ENCODE data around the gene SUGCT.
"Not testable (repeated sequence)": the region's sequence is repeated elsewhere in the genome, so short reads cannot be mapped to it uniquely, and the experiment has no call there.

SUGCT gene

DNA sequence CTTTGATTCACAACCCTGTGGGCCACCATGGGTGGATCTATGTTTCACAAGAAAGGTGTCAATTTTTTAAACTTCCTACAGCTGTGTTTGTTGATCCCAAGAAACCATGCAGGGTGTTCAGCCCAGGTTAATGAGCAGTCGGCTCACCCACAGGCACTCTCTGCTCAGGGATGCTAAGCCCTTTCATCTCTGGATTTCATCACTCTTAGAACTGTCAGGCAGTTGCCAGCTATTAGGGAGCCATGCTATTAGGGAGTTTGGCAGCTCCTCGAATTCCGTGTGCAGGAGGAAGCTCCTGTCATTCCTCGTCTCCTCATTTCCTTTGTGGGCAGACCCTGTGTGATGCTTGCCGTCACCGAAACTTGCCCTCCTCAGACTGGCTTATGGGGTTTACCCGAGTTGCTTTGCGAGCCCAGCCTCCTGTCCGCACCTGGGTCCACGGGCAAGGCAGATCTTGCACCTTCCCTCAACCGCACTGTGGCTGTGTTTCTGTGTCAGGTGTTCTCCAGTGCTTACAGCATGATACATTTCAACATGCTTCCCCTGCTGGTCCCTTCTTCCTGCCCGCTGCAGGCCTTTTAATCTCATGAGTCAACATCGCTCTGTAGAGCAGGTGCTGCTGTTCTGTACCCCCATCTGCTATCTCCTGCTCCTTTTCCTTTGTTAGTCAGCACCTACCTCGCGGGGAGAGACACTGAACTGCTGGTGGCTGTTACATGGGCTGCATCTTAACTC is 509.8 kb downstream of the SUGCT start:
- H3K9ac ChIP-seq (ENCODE audit: low read depth, low read length): no peak overlapping the region

GRCh38 chr7:40645197-40645596 is 510.4 kb downstream of the SUGCT start:
- Histone ChIP-seq H3K27me3 (ENCODE audit: control insufficient read depth, insufficient read depth, low read length) (no peaks in the 10 kb centered on the region), H3K27ac (ENCODE audit: low read depth, low read length) (no peak overlapping the region), H3K4me3 (ENCODE audit: low read depth, low read length) (no peak overlapping the region), H3K9me3 (ENCODE audit: control insufficient read depth, insufficient read depth, low read length) (no peaks in the 10 kb centered on the region), H3K9ac (ENCODE audit: low read depth, low read length) (no peak overlapping the region), H3K36me3 (ENCODE audit: control insufficient read depth, insufficient read depth, low read length) (no peaks in the 10 kb centered on the region), H3K4me1 (ENCODE audit: control insufficient read depth, insufficient read depth, low read length) (no peaks in the 10 kb centered on the region)

More for the DNA sequence above, 509.8 kb downstream of the SUGCT start:
- H3K4me1 ChIP-seq (ENCODE audit: control insufficient read depth, insufficient read depth, low read length): no peaks in the 10 kb centered on the region
- no peaks in the 10 kb centered on the region for H3K36me3 ChIP-seq (ENCODE audit: control insufficient read depth, insufficient read depth, low read length)
- H3K27me3 ChIP-seq (ENCODE audit: control insufficient read depth, insufficient read depth, low read length): no peaks in the 10 kb centered on the region
- no peaks in the 10 kb centered on the region for H3K9me3 ChIP-seq (ENCODE audit: control insufficient read depth, insufficient read depth, low read length)
- no peak overlapping the region for H3K4me3 ChIP-seq (ENCODE audit: low read depth, low read length)
- H3K27ac ChIP-seq (ENCODE audit: low read depth, low read length): no peak overlapping the region

DNA sequence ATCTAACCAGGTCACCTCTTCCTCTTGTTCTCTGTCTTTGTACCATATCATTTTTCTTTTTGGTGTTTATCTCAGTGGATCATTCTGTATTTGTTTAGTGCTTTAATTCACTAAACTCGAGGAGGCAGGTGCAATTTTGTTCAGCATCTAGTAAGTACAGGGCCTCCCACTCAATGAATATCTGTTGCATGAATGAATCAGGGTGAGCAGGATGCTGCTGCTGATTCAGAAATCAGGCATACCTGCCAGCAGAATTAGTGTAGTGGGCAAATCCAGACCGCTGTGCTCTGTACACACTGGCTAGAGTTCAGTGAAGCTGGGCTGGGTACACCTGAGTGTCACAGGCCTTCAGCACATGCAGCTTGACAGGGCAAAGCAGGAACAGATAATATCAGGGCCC is 511.9 kb downstream of the SUGCT start:
- no peak overlapping the region for H3K4me3 ChIP-seq (ENCODE audit: low read depth, low read length)
- no peaks in the 10 kb centered on the region for H3K9me3 ChIP-seq (ENCODE audit: control insufficient read depth, insufficient read depth, low read length)
- H3K36me3 ChIP-seq (ENCODE audit: control insufficient read depth, insufficient read depth, low read length): no peaks in the 10 kb centered on the region
- no peaks in the 10 kb centered on the region for H3K27me3 ChIP-seq (ENCODE audit: control insufficient read depth, insufficient read depth, low read length)
- no peaks in the 10 kb centered on the region for H3K4me1 ChIP-seq (ENCODE audit: control insufficient read depth, insufficient read depth, low read length)
- H3K9ac ChIP-seq (ENCODE audit: low read depth, low read length): no peak overlapping the region
- H3K27ac ChIP-seq (ENCODE audit: low read depth, low read length): no peak overlapping the region

- H3K4me3 ChIP-seq (ENCODE audit: low read depth, low read length): no peak overlapping the region
- no peaks in the 10 kb centered on the region for H3K36me3 ChIP-seq (ENCODE audit: control insufficient read depth, insufficient read depth, low read length)
- no peaks in the 10 kb centered on the region for H3K27me3 ChIP-seq (ENCODE audit: control insufficient read depth, insufficient read depth, low read length)
- H3K9me3 ChIP-seq (ENCODE audit: control insufficient read depth, insufficient read depth, low read length): no peaks in the 10 kb centered on the region
- H3K27ac ChIP-seq (ENCODE audit: low read depth, low read length): no peak overlapping the region
- H3K4me1 ChIP-seq (ENCODE audit: control insufficient read depth, insufficient read depth, low read length): no peaks in the 10 kb centered on the region
- H3K9ac ChIP-seq (ENCODE audit: low read depth, low read length): no peak overlapping the region
Measured at GRCh38 chr7:40647719-40648118, 512.9 kb downstream of the SUGCT start.

DNA sequence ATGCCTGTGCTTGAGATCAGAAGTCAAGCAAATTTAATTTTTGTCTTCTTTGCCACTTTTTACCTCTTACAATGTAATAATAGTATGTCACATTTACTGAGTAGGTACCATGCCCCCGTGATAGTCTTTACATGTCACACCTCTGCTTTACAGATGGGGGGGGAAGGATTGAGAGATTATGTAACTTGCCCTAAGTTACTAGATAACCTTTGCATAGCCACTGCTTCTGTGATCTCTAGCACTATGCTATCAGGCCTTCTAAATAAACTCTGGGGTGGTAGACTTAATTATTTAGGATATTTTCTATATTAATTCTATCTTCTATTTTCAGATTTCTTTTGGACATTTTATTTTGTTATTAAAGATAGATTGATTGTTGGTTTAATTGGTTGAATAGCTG is 514.4 kb downstream of the SUGCT start:
- Histone ChIP-seq H3K27ac (ENCODE audit: low read depth, low read length) (no peak overlapping the region), H3K9ac (ENCODE audit: low read depth, low read length) (no peak overlapping the region), H3K9me3 (ENCODE audit: control insufficient read depth, insufficient read depth, low read length) (no peaks in the 10 kb centered on the region), H3K27me3 (ENCODE audit: control insufficient read depth, insufficient read depth, low read length) (no peaks in the 10 kb centered on the region), H3K4me3 (ENCODE audit: low read depth, low read length) (no peak overlapping the region), H3K36me3 (ENCODE audit: control insufficient read depth, insufficient read depth, low read length) (no peaks in the 10 kb centered on the region), H3K4me1 (ENCODE audit: control insufficient read depth, insufficient read depth, low read length) (no peaks in the 10 kb centered on the region)

DNA sequence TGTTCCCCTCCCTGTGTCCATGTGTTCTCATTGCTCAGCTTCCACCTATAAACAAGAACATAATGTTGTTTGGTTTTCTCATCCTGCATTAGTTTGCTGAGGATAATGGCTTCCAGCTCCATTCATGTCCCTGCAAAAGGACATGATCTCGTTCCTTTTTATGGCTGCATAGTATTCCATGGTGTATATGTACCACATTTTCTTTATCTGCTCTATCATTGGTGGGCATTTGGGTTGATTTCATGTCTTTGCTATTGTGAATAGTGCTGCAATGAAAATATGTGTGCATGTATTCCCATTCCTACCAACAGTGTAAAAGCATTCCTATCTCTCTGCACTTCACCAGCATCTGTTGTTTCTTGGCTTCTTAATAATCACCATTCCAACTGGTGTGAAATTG is 516.1 kb downstream of the SUGCT start:
- H3K27ac ChIP-seq (ENCODE audit: low read depth, low read length); H3K4me3 ChIP-seq (ENCODE audit: low read depth, low read length); H3K9ac ChIP-seq (ENCODE audit: low read depth, low read length); H3K9me3 ChIP-seq (ENCODE audit: control insufficient read depth, insufficient read depth, low read length); H3K4me1 ChIP-seq (ENCODE audit: control insufficient read depth, insufficient read depth, low read length); H3K27me3 ChIP-seq (ENCODE audit: control insufficient read depth, insufficient read depth, low read length); H3K36me3 ChIP-seq (ENCODE audit: control insufficient read depth, insufficient read depth, low read length): not testable (repeated sequence)

DNA sequence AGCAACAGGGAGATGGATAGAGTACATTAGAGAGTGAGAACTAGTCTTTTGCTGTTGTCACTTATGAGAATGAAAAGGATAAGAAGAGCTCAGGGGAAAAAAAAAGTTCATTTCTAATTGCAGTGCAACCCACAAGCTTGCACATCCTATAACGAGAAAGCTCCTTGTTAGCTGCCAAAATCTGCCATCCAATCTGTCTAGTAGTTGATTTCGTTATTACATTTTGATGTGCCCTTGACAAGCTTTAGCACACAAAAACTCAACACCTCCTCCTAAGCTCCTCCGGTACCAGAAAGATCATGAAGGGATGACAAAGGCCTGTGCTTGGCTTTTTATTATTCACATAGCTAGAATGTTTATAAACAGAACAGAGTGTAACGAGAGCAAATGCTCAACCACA is 519.4 kb downstream of the SUGCT start:
- Histone ChIP-seq H3K4me1 (ENCODE audit: control insufficient read depth, insufficient read depth, low read length) (no peaks in the 10 kb centered on the region), H3K4me3 (ENCODE audit: low read depth, low read length) (no peak overlapping the region), H3K9ac (ENCODE audit: low read depth, low read length) (no peak overlapping the region), H3K9me3 (ENCODE audit: control insufficient read depth, insufficient read depth, low read length) (no peaks in the 10 kb centered on the region), H3K36me3 (ENCODE audit: control insufficient read depth, insufficient read depth, low read length) (no peaks in the 10 kb centered on the region), H3K27ac (ENCODE audit: low read depth, low read length) (no peak overlapping the region), H3K27me3 (ENCODE audit: control insufficient read depth, insufficient read depth, low read length) (no peaks in the 10 kb centered on the region)

DNA sequence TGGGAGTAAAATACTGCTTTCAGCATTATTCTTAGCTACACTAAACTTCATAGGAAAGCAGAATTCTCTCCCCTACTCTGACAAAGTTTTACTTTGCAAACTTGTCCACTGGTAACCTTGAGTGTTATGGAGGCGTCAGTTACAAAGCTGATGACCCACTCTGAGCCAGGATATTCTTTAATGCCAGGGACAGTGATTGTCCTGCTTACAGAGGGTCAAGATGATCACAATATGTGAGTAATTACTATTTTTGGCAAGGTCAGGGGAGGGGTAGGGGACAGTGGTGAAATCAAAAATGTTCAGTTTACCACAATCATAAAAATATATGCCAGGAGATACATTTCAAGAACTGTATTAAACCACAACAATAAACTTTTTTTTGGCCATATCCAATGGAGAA is 520.6 kb downstream of the SUGCT start:
- H3K36me3 ChIP-seq (ENCODE audit: control insufficient read depth, insufficient read depth, low read length): no peaks in the 10 kb centered on the region
- H3K9ac ChIP-seq (ENCODE audit: low read depth, low read length): no peak overlapping the region
- no peaks in the 10 kb centered on the region for H3K27me3 ChIP-seq (ENCODE audit: control insufficient read depth, insufficient read depth, low read length)
- H3K27ac ChIP-seq (ENCODE audit: low read depth, low read length): no peak overlapping the region
- H3K4me3 ChIP-seq (ENCODE audit: low read depth, low read length): no peak overlapping the region
- no peaks in the 10 kb centered on the region for H3K4me1 ChIP-seq (ENCODE audit: control insufficient read depth, insufficient read depth, low read length)
- no peaks in the 10 kb centered on the region for H3K9me3 ChIP-seq (ENCODE audit: control insufficient read depth, insufficient read depth, low read length)

DNA sequence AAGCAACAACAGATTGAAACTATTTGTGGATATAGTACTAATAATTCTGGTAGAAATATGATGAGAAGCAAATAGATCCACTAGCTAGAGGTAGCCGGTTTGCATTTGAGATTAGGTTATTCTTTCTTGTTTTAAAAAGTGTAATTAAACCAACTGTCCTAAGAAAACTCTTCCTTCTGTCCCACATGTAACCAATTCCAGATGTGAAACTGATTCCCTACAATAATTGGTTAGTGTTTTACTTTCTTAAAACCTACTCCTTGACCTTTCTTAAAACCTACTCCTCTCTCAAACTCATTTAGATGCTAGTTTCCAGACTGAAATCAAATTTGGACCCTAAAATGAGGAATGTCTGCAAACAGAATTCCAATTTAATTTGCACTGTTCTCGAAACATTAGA is 521.5 kb downstream of the SUGCT start:
- H3K27me3 ChIP-seq (ENCODE audit: control insufficient read depth, insufficient read depth, low read length): no peaks in the 10 kb centered on the region
- H3K4me1 ChIP-seq (ENCODE audit: control insufficient read depth, insufficient read depth, low read length): no peaks in the 10 kb centered on the region
- no peaks in the 10 kb centered on the region for H3K36me3 ChIP-seq (ENCODE audit: control insufficient read depth, insufficient read depth, low read length)
- H3K9me3 ChIP-seq (ENCODE audit: control insufficient read depth, insufficient read depth, low read length): no peaks in the 10 kb centered on the region
- no peak overlapping the region for H3K27ac ChIP-seq (ENCODE audit: low read depth, low read length)
- no peak overlapping the region for H3K9ac ChIP-seq (ENCODE audit: low read depth, low read length)
- no peak overlapping the region for H3K4me3 ChIP-seq (ENCODE audit: low read depth, low read length)

- Histone ChIP-seq H3K9me3 (ENCODE audit: control insufficient read depth, insufficient read depth, low read length) (no peaks in the 10 kb centered on the region), H3K9ac (ENCODE audit: low read depth, low read length) (no peak overlapping the region), H3K27me3 (ENCODE audit: control insufficient read depth, insufficient read depth, low read length) (no peaks in the 10 kb centered on the region), H3K4me3 (ENCODE audit: low read depth, low read length) (no peak overlapping the region), H3K36me3 (ENCODE audit: control insufficient read depth, insufficient read depth, low read length) (no peaks in the 10 kb centered on the region), H3K4me1 (ENCODE audit: control insufficient read depth, insufficient read depth, low read length) (no peaks in the 10 kb centered on the region), H3K27ac (ENCODE audit: low read depth, low read length) (no peak overlapping the region)
Measured at GRCh38 chr7:40658729-40659128, 523.9 kb downstream of the SUGCT start.

DNA sequence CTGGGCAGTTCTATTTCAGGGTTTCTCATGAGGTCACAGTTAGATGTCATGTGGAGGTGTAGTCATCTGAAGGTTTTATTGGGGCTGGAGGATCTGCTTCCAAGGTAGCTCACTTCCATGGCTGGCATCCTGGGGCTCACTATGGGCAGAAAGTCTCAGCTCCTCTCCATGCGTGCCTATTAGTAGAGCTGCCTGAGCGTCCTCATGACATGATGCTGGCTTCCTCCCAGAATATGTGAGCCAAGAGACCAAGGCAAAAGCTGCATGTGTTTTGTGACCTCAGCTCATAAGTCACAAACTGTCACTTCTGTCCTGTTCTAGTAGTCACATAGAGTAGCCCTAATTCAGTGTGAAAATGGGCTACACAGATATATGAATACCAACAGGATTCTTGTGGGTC is 524.4 kb downstream of the SUGCT start:
- Histone ChIP-seq H3K4me1 (ENCODE audit: control insufficient read depth, insufficient read depth, low read length) (no peaks in the 10 kb centered on the region), H3K27ac (ENCODE audit: low read depth, low read length) (no peak overlapping the region), H3K9me3 (ENCODE audit: control insufficient read depth, insufficient read depth, low read length) (no peaks in the 10 kb centered on the region), H3K9ac (ENCODE audit: low read depth, low read length) (no peak overlapping the region), H3K4me3 (ENCODE audit: low read depth, low read length) (no peak overlapping the region), H3K36me3 (ENCODE audit: control insufficient read depth, insufficient read depth, low read length) (no peaks in the 10 kb centered on the region), H3K27me3 (ENCODE audit: control insufficient read depth, insufficient read depth, low read length) (no peaks in the 10 kb centered on the region)
